Left lobe of liver (tissue), 2 donors: ENCODE measurements around the gene MDFIC. TPM values are rescaled to one million over a fixed set of nuclear protein-coding genes. Genes with fewer than 3 reads are reported as not detected.

Source experiments
- ATAC-seq: fragments of 200-7000 bp; cut with Tn5 transposase; one replicate; pipeline ENCODE4 v1.9.1; 2020; ENCODE audit warnings: mild to moderate bottlenecking, moderate library complexity
- DNase-seq: peaks from one replicate; pipeline ENCODE4 v3.0.0-alpha.2; 2020; ENCODE audit warnings: low spot score
- total RNA-seq: library from RNA; stranded (reverse); gene quantifications from one replicate; pipeline ENCODE4 v1.2.1, GENCODE V29; 2021
- donor health status: DM: no; HTN: no; CAD: no; lungs with moderate emphysema.
- donor health status: DM: no; HTN: yes; CAD: no.

The MDFIC gene
- total RNA-seq, 1 donor from 2014 or later, result 8.0 TPM

GRCh38 chr7:114924038-114924712 lies 2.3 kb downstream of the MDFIC start:
- no peak for DNase-seq
- ATAC-seq, result no peak

GRCh38 chr7:114925434-114925833 lies 3.5 kb downstream of the MDFIC start:
- ATAC-seq, result no peak
- DNase-seq, result no peak

GRCh38 chr7:114928060-114928459 lies 6.2 kb downstream of the MDFIC start:
- no peak for DNase-seq
- no peak for ATAC-seq

- DNase-seq, result no peak
Observed at GRCh38 chr7:114929570-114929969, 7.7 kb downstream of the MDFIC start.

GRCh38 chr7:114930107-114930661 lies 8.3 kb downstream of the MDFIC start:
- DNase-seq (no peak), ATAC-seq (no peak)

More at GRCh38 chr7:114929570-114929969, 7.7 kb downstream of the MDFIC start:
- no peak for ATAC-seq

- ATAC-seq (no peak), DNase-seq (no peak)
Observed at GRCh38 chr7:114930829-114931655, 9.1 kb downstream of the MDFIC start.

GRCh38 chr7:114931656-114932011 lies 9.7 kb downstream of the MDFIC start:
- ATAC-seq (no peak), DNase-seq (no peak)

GRCh38 chr7:114932991-114933390 lies 11.1 kb downstream of the MDFIC start:
- no peak for ATAC-seq

GRCh38 chr7:114933658-114934057 lies 11.8 kb downstream of the MDFIC start:
- no peak for ATAC-seq
- no peak for DNase-seq

More at GRCh38 chr7:114932991-114933390, 11.1 kb downstream of the MDFIC start:
- no peak for DNase-seq

GRCh38 chr7:114934086-114934485 lies 12.2 kb downstream of the MDFIC start:
- DNase-seq (no peak), ATAC-seq (no peak)

- no peak for ATAC-seq
- DNase-seq, result no peak
Observed at GRCh38 chr7:114934713-114935112, 12.8 kb downstream of the MDFIC start.

GRCh38 chr7:114936471-114936870 lies 14.6 kb downstream of the MDFIC start:
- no peak for ATAC-seq

GRCh38 chr7:114937446-114937845 lies 15.6 kb downstream of the MDFIC start:
- DNase-seq (no peak), ATAC-seq (no peak)

More at GRCh38 chr7:114936471-114936870, 14.6 kb downstream of the MDFIC start:
- DNase-seq, result no peak

GRCh38 chr7:114938785-114939184 lies 16.9 kb downstream of the MDFIC start:
- ATAC-seq, result no peak
- DNase-seq, result no peak

GRCh38 chr7:114939484-114940097 lies 17.7 kb downstream of the MDFIC start:
- ATAC-seq, result no peak

GRCh38 chr7:114940220-114940619 lies 18.3 kb downstream of the MDFIC start:
- no peak for ATAC-seq
- no peak for DNase-seq

More at GRCh38 chr7:114939484-114940097, 17.7 kb downstream of the MDFIC start:
- DNase-seq, result no peak

- DNase-seq, result no peak
- no peak for ATAC-seq
Observed at GRCh38 chr7:114941692-114942091, 19.8 kb downstream of the MDFIC start.

GRCh38 chr7:114942446-114943175 lies 20.7 kb downstream of the MDFIC start:
- ATAC-seq, result no peak
- DNase-seq, result no peak

- DNase-seq, result no peak
- ATAC-seq, result peak; percentile 55
Observed at GRCh38 chr7:114943530-114943929, 21.6 kb downstream of the MDFIC start.

- peak; percentile 44 for ATAC-seq
- DNase-seq, result no peak
Observed at GRCh38 chr7:114943953-114944744, 22.3 kb downstream of the MDFIC start.
